Posterior cingulate gyrus (tissue), 11 donors: Measurements from ENCODE around the gene PPAT.
"Not testable (repeated sequence)": the region's sequence is repeated elsewhere in the genome, so short reads cannot be mapped to it uniquely, and the experiment has no call there.

Experiments used
- DNase-seq, 10 donors: peaks; one replicate each; pipeline versions ENCODE4 v3.0.0 to v3.0.0-alpha.2; 2020 to 2021; ENCODE audit warnings: mixed read lengths in 3 of 10
- intact Hi-C: fragments of 100-400 bp; cut with DNase I; formaldehyde crosslinking; loops from one replicate; pipeline ENCODE4 v1.15.1; 2023

Gene PPAT

DNA sequence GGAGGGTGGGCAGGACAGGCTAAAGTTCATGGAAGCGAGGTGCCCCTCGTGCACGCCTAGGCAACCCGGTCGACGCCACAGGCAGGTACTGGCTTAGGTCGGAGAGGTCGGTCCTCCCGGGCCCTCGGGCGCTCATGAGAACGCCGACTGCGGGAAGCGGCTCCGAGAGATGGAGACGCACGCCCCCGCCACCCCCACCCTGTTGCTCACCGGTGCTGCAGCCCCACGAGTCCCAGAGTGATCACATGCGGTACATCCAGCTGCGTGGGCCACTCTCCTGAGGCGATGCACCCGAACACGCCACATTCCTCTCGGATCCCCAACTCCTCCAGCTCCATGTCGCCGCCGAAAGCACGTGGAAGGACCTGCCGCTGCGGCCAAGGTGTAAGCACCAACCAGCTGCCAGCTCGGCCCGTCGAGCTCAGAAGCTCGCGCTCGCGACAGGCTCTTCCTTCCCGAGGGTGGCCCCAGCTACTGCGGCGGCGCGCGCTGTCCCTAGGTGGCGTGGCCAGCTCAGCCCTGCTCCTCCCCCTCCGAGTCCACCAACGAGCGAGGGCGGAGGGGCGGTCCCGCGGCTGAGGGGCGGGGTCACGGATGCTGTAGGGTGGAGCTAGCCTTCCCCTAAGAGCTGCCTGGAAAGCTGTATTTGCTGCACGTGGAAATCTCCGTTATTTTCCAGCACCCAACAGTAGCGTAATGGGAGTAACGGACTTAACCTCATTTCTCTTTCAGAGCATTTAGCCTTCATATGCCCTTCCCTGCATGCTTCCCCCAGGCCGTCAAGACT lies at the start of gene PPAT:
TSS of gene PPAT (minus strand) at position 476 of the 787 bp plus-strand sequence. CDS start at position 338, 138 bp downstream.
- intact Hi-C loops, result loop anchor here (5.0 to 10.0 kb wide), 2 partner anchors 107 to 539 kb away; partner anchors contain the start of genes NOA1 and POLR2B
- peak; percentile 95 to 100 (median 97) for DNase-seq

DNA sequence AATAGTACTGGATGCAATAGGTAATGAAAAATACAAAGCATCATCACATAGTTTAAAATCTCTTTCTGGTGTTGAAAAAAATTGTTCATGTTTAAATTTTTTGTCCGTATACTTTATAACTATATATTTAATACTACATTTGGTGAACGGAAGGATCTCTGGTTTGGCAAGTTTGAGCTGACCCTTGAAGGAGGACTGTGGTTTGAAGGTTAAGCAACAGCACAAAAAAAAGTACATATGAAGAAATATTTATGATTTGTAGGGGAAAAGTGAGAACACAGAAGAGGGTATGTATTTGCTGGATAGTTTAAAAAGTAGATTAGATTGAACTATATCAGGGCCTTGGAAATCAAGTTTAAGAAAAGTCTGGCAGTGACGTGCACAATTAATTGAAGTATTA lies 45.3 kb upstream of the PPAT start:
- intact Hi-C loops, result no loop called here
- DNase-seq, result no peak

DNA sequence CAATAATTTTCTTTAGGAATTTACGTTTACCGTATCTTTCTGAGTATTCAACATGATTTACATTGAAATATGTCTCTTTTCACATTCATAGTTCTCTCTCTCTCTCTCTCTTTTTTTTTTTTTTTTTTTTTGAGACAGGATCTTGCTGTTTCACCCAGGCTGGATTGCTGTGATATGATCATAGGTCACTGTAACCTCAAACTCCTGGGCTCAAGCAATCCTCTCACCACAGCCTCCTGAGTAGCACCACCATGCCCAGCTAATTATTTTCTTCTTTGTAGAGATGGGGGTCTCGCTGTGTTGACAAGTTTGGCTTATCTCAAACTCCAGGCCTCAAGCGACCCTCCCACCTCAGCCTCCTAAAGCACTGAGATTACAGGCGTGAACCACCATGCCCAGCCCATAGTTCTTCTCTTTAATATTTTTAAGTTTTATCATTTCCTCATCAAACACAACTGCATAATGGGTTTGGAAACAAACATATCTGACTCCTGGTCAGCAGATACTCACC lies 41.8 kb upstream of the PPAT start:
- no peak for DNase-seq
- intact Hi-C loops, result no loop called here

DNA sequence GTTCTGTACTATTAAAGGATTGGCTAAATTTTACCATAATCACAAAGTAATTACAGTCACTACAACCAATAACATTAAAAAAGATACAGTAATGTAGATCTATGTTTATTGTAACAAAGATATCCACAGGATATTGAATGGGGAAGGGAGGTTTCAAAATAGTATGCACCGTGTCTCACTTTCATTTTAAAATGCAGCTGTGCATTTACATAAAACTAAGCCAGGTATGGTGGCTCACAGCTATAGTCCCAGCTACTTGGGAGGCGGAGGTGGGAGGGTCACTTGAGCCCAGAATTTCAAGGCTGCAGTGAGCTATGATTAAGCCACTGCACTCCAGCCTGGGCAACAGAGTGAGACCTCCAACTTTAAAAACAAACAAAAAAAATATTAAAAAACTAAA lies 40.5 kb upstream of the PPAT start:
- DNase-seq, result no peak
- intact Hi-C loops, result no loop called here

DNA sequence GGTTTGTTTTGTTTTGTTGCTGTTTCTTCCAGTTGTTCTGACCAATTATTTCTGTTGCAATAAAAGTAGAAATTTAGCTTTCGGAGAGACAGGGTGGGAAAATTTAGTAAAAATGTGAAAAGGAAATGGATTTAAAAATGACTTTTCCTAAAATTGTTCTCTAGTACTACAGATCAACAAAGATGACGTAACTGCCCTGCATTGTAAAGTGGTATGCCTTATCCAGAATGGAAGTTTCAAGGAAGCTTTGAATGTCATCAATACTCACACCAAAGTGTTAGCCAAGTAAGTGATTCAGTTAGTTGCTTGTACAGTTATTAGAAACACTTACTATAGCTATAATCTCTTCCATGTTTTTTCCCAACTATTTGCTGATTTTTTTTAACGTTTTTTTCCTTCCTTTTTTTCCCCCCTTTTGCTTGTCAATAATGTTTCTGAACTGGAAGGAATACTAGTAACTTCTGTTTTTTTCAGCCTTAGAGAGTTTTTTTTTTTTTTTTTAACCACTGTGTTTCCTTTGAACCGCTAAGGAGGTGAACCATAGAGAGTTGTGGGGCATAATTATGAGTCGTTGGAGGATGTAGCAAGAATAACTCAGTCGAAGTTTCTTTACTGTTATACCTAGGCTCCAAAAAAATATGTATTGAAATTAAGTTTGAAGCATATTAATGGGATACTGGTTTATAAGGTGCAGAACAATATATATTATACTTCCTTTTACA lies 34.2 kb upstream of the PPAT start:
- no peak for DNase-seq
- intact Hi-C loops, result loop anchor here (2.0 to 5.0 kb wide), 2 partner anchors 37 to 75 kb away; no protein-coding TSS in a partner anchor

DNA sequence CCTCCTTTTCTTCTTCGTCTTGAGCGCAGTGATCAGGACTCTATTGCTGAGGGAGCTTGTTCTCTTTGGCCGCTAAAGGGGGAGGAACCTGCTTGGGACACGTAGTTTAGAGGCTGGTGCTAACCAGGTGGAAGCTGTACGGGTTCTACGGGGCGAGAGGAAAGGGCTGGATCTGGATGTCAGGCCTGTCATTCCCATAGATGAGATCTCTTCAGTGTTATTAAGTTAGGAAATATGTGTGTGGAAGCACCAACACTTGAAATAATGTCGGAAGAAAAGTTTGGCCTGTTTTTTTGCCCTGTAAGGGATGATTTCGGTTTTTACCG lies 32.6 kb upstream of the PPAT start:
- DNase-seq, result no peak
- intact Hi-C loops, result loop anchor here (2.0 to 5.0 kb wide), 2 partner anchors 36 to 77 kb away; no protein-coding TSS in a partner anchor

DNA sequence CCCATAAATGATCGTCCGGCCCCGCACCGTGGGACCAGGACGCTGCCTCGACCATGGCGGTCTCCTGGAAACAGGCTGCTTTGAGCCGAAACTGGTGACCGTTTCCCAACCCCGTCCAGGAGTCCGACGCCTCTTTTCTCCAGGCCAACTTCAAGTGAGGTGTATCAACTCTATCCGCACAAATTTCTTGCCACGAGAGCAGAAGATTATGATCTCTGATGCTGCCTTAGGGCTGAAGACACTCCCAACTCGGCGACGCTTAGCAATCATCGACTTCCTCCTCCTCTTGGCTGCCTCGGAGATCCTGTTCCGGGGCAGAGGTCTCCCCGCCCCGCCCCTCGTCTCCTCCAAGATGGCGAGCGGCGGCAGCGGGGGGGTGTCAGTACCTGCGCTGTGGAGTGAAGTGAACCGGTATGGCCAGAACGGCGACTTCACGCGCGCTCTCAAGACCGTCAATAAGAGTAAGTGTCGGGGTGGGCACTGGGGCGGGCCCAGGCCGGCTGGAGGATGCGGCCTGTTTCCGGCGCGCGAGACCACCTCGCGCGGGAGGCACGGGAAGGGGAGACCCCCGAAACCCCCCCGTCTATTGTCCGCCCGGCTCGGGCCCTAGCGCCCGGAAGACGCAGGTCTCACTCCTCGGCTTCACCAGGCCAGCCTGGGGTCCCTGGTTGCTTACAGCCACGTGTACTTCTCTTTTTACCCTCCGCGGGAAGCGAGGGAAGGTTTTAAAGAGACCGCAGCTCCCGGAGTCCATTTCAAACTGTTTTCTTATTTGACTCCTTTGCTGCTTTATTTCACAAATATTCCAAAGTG lies 32.1 kb upstream of the PPAT start, which contains the start of gene SRP72:
TSS of gene SRP72 (plus strand) at position 334 of the 813 bp plus-strand sequence. CDS start at position 353, 19 bp downstream.
- intact Hi-C loops, result loop anchor here (2.0 to 5.0 kb wide), 2 partner anchors 35 to 77 kb away; no protein-coding TSS in a partner anchor
- DNase-seq, result peak; percentile 83 to 98 (median 90)

DNA sequence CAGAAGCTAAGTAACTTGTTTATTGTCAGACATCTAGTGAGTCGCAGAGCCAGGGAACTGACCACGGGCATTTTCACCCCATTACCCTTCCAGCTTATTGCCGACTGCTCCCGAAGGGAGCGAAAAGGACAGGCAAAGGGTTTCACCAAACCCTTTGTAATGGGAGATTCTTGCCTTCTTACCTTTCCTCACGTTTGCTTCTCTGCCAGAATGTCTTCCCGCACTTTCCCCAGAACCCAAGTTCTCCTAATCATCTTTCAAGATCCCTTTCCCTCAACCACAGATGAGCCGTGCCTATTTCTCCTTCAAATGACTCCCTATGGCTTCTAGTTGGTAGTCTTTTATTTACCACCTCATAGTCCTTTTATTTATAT lies 31.5 kb upstream of the PPAT start:
- intact Hi-C loops, result loop anchor here (5.0 kb wide), 1 partner anchor 35 kb away; no protein-coding TSS in a partner anchor
- no peak for DNase-seq

DNA sequence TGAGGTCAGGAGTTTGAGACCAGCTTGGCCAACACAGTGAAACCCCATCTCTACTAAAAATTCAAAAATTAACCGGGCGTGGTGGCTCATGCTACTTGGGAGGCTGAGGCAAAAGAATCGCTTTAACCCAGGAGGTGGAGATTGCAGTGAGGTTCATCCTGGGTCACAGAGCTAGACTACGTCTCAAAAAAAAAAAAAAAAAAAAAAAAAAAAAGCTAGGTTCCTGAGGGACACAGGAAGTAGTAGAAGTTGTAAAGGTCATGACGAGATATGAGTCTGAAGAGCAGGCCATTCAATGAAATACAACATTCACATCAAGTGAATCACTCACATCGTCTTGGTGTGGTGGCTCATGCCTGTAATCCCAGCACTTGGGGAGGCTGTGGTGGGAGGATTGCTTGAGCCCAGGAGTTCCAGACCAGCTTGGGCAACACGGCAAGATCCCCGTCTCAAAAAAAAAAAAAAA lies 30.9 kb upstream of the PPAT start:
- intact Hi-C loops, result loop anchor here (5.0 kb wide), 1 partner anchor 34 kb away; no protein-coding TSS in a partner anchor
- DNase-seq, result not testable (repeated sequence)

DNA sequence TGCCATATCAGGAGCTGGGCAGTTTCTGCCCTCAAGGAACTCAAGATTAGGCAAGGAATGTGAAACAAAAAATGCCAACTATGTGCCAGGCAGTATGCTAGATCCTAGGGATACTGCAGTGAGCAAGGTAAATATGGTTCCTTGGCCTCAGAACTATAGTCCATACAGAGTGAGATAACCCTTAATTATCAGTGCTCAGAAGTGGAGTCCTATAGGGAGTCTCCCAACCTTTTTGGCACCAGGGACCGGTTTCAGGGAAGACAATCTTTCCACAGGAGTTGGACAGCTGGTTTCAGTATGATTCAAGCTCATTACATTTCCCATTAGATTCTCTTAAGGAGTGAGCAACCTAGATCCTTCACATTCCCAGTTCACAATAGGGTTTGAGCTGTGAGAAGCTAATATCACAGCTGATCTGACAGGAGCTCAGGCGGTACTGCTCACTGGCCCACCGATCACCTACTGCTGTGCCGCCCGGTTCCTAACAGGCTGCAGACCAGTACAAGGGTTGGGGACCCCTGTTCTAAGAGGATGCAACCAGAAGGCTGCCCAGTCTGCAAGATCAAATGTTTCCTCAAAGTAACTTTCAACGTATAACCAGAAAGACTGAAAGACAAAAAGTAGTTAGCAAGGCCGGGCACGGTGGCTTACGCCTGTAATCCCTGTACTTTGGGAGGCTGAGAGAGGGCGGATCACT lies 30.3 kb upstream of the PPAT start:
- intact Hi-C loops, result loop anchor here (5.0 kb wide), 1 partner anchor 33 kb away; no protein-coding TSS in a partner anchor
- DNase-seq, result no peak

DNA sequence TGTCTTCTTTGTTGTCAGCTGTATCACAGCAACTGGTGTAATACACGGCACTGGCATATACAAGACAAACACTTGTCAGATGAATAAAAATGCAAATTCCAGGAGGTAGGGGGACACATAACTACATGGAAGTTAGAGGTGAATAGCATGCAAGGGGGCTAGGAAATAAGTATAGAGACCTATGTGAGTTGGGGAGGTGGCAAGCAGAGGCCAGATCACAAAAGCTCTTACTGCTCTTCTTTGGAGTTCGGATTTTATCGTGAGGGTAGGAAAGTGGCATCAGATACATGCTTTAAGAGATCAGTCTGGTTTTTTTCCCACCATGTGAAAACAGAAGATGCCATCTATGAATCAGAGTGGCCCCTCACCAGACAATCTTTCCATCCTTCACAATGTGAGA lies 29.2 kb upstream of the PPAT start:
- intact Hi-C loops, result no loop called here
- DNase-seq, result no peak

DNA sequence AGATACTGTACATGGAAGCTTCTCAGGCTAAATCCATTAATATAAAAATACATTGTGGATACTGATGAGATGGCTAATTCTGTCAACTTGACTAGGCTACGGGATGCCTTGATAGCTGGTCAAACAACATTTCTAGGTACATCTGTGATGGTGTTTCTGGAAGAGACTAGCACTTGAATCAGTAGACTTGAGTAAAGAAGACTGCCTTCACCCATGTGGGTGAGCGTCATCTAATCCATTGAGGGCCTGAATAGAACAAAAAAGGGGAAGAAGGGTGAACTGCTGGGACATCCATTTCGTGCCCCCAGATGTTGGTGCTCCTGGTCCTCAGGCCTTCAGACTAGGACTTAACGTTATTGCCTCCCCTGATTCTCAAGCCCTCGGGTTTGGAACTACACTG lies 28.3 kb upstream of the PPAT start:
- no peak for DNase-seq
- intact Hi-C loops, result no loop called here

DNA sequence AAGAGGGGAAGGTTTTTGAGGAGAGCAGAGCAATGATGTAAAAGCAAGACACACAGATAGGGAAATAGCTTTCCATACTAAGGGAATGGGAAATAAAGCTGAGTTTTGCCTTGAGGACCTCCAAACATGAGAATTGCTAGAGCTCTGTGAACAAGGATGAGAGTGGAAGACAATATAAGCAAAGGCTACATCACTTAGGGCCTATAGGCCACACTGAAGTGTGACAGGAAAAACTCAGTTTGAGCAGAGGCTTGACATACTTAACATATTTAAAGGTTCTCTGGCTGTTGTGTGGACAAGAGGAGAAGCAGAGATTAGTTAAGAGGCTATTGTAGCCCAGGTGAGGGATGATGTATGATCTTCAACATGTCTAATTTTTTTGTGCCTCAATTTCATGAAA lies 26.7 kb upstream of the PPAT start:
- intact Hi-C loops, result no loop called here
- DNase-seq, result no peak

DNA sequence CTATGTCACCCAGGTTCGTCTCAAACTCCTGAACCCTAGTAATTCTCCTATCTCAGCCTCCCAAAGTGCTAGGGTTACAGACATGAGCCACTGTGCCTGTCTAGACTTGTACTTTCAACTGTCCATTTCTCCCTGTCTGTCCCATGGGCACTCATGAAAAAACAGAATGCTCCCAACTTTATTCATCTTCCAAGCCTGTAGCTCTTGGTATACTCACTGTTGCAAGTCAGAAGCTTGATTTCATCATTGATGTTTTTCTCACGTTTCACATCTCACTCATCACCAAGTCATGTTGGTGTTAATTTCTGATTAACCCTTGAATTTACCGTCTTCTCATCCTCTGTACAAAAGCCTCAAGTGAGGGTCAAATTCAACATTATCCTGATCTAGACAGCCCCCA lies 24.7 kb upstream of the PPAT start:
- no peak for DNase-seq
- intact Hi-C loops, result no loop called here

DNA sequence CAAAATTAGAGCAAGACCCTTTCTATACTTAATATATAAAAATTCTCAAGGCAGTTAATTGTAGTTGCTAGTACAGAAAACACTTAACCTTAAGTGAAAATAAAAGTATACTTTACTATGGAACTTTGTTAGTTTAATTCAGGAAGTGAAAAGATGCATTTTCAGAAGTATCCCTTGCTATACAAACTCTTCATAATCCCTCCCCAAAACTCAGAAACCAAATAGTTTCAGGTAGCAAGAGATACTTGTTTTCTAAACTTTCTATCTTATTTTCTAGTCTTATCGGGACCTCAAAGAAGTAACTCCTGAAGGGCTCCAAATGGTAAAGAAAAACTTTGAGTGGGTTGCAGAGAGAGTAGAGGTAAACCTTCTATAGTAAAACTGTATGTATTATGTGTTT lies 14.9 kb upstream of the PPAT start:
- no peak for DNase-seq
- intact Hi-C loops, result no loop called here

DNA sequence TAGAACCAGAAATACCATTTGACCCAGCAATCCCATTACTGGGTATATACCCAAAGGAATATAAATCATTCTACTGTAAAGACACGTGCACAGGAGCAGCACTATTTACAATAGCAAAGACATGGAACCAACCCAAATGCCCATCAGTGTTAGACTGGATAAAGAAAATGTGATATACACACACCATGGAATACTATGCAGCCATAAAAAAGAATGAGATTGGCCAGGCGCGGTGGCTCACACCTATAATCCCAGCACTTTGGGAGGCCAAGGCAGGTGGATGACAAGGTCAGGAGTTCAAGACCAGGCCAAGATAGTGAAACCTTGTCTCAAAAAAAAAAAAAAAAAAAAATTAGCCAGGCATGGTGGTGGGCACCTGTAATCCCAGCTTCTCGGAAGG lies 14.1 kb upstream of the PPAT start:
- DNase-seq, intact Hi-C loops: not testable (repeated sequence)

DNA sequence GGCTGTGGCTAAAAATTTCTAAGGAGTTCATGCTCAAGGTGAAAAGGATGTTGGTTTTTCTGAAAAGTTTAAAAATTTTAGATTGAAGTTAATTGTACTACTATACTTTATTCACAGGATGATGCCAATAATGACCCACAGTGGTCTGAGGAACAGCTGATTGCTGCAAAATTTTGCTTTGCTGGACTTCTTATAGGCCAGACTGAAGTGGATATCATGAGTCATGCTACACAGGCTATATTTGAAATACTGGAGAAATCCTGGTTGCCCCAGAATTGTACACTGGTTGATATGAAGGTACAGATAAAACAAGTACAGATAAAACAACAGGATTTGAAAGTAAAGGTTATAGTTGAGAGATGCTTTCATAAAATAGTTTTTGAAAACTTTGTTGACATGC lies 12.9 kb upstream of the PPAT start:
- no peak for DNase-seq
- intact Hi-C loops, result no loop called here

DNA sequence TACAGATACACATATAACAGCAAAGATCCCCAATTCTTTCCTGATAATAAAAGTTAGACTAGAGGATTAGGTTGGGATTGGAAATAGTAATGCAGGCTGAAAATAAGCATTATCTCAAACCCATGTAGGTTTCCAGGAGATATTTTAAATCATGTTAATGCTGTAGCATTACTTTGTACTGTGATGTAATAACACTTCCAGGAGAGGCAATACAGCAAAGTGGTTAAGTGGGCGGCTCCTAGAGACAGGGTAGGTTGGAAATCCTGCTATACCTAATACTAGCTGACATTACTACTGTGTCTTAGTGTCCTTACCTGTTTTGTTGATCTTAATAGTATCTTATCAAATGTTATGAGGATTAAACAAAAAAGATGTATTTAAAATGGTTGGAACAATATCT lies 10.3 kb upstream of the PPAT start:
- DNase-seq, result no peak

DNA sequence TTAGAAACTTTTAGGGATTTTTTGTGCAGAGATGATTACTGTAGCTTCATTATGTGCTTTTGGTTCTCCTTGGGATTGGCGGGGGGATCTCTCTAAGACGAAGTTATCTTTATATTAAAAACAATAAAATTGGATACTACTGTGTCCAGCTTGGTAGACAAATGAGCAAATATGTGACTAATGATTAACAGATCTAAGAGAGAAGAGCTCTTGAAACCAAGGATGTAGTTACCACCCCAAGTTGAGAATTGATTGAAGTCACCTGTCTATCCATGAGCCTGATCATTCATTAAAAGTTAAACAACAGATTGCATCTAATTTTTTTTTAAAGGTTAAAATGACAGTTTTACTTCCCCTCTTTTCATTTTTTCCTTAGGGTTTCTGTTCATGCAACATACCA lies 9.3 kb upstream of the PPAT start:
- DNase-seq, result no peak
- intact Hi-C loops, result no loop called here

More for the DNA sequence above, 10.3 kb upstream of the PPAT start:
- intact Hi-C loops, result no loop called here

DNA sequence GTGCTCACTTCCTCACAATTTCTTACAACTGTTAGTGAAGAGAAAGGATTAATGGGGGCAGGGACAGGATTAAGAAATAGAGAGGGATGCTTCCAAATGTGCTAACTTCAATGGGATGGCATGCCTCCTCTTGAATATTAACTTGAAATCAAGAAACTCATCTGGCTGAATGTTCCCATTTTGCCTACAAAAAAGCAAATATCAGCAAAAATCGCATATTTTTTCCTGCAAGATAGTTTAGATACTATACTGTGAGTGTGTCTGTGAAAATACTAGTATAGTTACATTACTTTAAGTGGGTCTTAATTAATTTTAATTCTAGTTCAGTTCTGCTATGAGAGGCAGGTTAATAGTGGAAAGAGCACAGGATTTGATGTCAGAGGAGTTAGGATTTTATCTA lies 5.6 kb upstream of the PPAT start:
- intact Hi-C loops, result no loop called here
- DNase-seq, result no peak
